Measurements from ENCODE around the gene ASB5. TPM values are rescaled to one million over a fixed set of nuclear protein-coding genes. Genes with fewer than 3 reads are reported as not detected.

Gene ASB5
- total and polyA plus RNA-seq, 10 of the 15 experiments (the other 5 are each of a cell fraction or from before 2014, with no cell fraction given), result not detected

DNA sequence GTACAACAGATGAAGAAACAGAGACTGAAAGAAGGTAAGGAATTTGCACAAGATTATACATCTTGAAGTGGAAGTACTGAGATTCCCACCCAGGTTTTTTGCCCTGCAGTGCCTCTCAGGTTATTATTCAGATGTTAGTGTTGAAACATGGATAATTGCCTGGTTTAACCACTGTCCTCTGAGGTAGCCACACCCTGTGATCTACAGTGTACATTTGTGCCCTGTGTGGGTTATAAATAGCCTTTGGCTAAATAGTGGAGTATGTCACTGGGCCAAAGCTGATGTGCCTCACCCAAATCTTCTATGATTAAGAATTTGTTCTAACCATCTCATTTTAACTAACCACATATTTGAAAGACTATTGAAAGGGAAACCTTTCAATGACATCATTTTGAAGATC lies 5.4 kb upstream of the ASB5 start:
- Histone ChIP-seq H3K27me3 (replicated peaks in 1 of 2; ENCODE audit: control insufficient read depth in 2 of 2, insufficient read depth in 2 of 2, low read length in 1 of 2) (peaks cover 2 to 3% of the 10 kb centered on the region in 2 experiments; a peak in 3 of 4 replicates), H4K20me1 (ENCODE audit: control insufficient read depth, insufficient read depth) (no peaks in the 10 kb centered on the region), H3K79me2 (ENCODE audit: control insufficient read depth, insufficient read depth, low read length) (no peaks in the 10 kb centered on the region), H3K36me3 (ENCODE audit: control insufficient read depth in 2 of 2, insufficient read depth in 2 of 2, low read length in 1 of 2) (no peaks in the 10 kb centered on the region), H3K27ac (ENCODE audit: control insufficient read depth, insufficient read depth) (no peak overlapping the region), H3K4me1 (ENCODE audit: control insufficient read depth, insufficient read depth, low read length) (no peaks in the 10 kb centered on the region), H3K9ac (ENCODE audit: control insufficient read depth, insufficient read depth, low read length) (no peak overlapping the region), H3K9me3 (replicated peaks; ENCODE audit: control insufficient read depth, insufficient read depth, low read length) (no peaks in the 10 kb centered on the region), H3K4me2 (ENCODE audit: control insufficient read depth, insufficient read depth) (no peak overlapping the region), H3K4me3 (no peak overlapping the region), H2AFZ (ENCODE audit: control insufficient read depth, low read depth, low read length) (no peak overlapping the region)
- in situ Hi-C loops (cut with MboI), result no loop called here
- ChIA-PET POLR2A (no interaction called here), SMC1A (ENCODE audit: uncharacterized antibody, unreplicated experiment) (no interaction called here), RAD21 (ENCODE audit: unreplicated experiment) (no interaction called here), CTCF (interaction anchor here (0.7 to 1.1 kb wide), 2 partner anchors 15 to 259 kb away, joined by 3 to 4 read pairs; no protein-coding TSS in a partner anchor)
- intact Hi-C loops (cut with micrococcal nuclease; ENCODE audit: unreplicated experiment), result no loop called here
- ATAC-seq (peak; percentile 19; the same call in 1 of the 3 replicates), DNase-seq (ENCODE audit: low read depth, low spot score) (no peak), FAIRE-seq (no peak)
- BruUV-seq (replicated peaks), result no TSS peak
- TF ChIP-seq POU2F2 (IDR thresholded peaks at IDR 0.05; ENCODE audit: borderline replicate concordance, low read depth, low read length), result no peak
- TF ChIP-seq BHLHE40 (IDR thresholded peaks at IDR 0.05; ENCODE audit: borderline replicate concordance in 1 of 2, low read depth in 2 of 2, low read length in 1 of 2), result no peak
- TF ChIP-seq, protein P1, sequence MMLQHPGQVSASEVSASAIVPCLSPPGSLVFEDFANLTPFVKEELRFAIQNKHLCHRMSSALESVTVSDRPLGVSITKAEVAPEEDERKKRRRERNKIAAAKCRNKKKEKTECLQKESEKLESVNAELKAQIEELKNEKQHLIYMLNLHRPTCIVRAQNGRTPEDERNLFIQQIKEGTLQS (IDR thresholded peaks at IDR 0.05; ENCODE audit: borderline replicate concordance, extremely low read depth, low read depth, low read length), result no peak
- no peak for TF ChIP-seq ZNF207 (IDR thresholded peaks at IDR 0.05; ENCODE audit: borderline replicate concordance)
- TF ChIP-seq, protein P2, sequence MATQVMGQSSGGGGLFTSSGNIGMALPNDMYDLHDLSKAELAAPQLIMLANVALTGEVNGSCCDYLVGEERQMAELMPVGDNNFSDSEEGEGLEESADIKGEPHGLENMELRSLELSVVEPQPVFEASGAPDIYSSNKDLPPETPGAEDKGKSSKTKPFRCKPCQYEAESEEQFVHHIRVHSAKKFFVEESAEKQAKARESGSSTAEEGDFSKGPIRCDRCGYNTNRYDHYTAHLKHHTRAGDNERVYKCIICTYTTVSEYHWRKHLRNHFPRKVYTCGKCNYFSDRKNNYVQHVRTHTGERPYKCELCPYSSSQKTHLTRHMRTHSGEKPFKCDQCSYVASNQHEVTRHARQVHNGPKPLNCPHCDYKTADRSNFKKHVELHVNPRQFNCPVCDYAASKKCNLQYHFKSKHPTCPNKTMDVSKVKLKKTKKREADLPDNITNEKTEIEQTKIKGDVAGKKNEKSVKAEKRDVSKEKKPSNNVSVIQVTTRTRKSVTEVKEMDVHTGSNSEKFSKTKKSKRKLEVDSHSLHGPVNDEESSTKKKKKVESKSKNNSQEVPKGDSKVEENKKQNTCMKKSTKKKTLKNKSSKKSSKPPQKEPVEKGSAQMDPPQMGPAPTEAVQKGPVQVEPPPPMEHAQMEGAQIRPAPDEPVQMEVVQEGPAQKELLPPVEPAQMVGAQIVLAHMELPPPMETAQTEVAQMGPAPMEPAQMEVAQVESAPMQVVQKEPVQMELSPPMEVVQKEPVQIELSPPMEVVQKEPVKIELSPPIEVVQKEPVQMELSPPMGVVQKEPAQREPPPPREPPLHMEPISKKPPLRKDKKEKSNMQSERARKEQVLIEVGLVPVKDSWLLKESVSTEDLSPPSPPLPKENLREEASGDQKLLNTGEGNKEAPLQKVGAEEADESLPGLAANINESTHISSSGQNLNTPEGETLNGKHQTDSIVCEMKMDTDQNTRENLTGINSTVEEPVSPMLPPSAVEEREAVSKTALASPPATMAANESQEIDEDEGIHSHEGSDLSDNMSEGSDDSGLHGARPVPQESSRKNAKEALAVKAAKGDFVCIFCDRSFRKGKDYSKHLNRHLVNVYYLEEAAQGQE (IDR thresholded peaks at IDR 0.05; ENCODE audit: low read depth, low read length), result no peak
